DOHH2 (cell line): Measurements from ENCODE around the gene OPTN.

ENCODE experiments used
- EZH2phosphoT487 ChIP-seq: fragments of 200-600 bp; sonication (generic); IDR thresholded peaks from 2 replicates; pipeline ENCODE4 v1.6.1; 2017; ENCODE audit warnings: borderline replicate concordance, mild to moderate bottlenecking, antibody characterized with exemption, low read length, moderate library complexity, mixed read lengths
- TF ChIP-seq, protein P1 (sequence below): fragments of 200-600 bp; sonication (generic); IDR thresholded peaks from one replicate; pipeline ENCODE4 v1.5.1; 2014; ENCODE audit warnings: antibody characterized with exemption, mild to moderate bottlenecking, low read depth, low read length; ENCODE audit not compliant: poor library complexity, severe bottlenecking

DNA sequence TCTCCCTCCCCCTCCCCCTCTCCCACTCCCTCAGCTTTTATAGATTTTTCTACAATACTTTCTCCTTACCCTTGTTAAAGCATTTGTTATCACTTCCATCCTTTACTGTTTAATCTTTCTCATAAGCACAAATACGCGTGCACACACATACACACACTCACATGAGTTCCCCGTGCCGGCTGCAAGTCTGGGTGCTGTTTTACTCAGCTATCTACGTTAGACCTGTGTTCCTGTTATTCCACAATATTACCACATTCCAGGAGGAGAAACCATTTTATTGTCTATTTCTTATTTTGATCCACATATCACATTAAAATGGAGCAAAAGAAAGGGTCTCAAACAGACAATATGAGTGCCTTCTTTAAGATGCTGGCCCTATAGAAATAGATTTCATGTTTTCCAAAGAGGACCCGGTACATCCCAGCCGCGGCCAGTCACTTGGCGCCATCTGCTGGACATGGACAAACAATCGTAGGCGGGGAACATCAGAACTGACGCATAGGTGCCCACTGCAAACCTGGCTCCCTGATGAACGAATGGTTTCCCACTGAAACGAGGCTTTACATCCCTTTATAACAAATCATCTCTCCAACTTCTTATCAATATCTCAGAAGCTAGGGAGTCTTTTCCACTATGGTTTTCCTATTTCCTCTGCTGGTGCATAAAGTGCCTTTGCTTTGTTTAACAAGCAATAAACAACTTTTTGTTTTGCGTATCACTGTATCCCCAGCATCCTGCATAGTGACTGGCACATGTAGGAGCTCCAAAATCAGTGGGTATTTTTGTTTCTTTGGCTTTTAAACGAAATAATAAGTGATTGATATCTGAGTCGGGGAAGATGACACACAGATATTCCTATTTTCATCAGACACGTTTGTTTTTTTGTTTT lies 25.2 kb upstream of the OPTN start:
- TF ChIP-seq, protein P1, sequence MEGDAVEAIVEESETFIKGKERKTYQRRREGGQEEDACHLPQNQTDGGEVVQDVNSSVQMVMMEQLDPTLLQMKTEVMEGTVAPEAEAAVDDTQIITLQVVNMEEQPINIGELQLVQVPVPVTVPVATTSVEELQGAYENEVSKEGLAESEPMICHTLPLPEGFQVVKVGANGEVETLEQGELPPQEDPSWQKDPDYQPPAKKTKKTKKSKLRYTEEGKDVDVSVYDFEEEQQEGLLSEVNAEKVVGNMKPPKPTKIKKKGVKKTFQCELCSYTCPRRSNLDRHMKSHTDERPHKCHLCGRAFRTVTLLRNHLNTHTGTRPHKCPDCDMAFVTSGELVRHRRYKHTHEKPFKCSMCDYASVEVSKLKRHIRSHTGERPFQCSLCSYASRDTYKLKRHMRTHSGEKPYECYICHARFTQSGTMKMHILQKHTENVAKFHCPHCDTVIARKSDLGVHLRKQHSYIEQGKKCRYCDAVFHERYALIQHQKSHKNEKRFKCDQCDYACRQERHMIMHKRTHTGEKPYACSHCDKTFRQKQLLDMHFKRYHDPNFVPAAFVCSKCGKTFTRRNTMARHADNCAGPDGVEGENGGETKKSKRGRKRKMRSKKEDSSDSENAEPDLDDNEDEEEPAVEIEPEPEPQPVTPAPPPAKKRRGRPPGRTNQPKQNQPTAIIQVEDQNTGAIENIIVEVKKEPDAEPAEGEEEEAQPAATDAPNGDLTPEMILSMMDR: peak; percentile 90
- no peak for TF ChIP-seq EZH2phosphoT487
